Measurements from ENCODE around the gene FOXP2. TPM values are rescaled to one million over a fixed set of nuclear protein-coding genes. Genes with fewer than 3 reads are reported as not detected.

FOXP2 gene
- total and polyA plus RNA-seq, 2 donors (not counting 3 experiments of a cell fraction or from before 2014, with no cell fraction given): 0.37 to 2.7 TPM

DNA sequence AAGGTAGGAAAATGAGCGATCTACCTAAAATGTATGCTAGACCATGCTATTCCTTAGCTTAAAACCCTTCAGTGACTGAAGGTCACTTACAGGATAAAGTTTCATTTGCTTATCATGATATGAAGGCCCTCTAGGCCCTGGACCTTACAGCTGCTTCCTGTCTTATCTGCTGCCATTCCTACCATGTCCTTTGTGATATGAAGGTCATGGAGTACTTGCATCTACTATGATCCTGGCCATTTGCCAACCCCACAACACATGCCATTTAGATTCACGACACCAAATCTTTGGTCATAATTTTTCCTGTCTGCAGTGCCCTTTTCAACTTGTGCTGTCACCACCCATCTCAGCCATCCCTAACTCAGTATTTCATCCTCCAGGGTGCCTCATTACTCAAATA lies 325.5 kb downstream of the FOXP2 start:
- Histone ChIP-seq H2AFZ (ENCODE audit: low read depth, low read length) (no peak overlapping the region), H4K20me1 (replicated peaks; ENCODE audit: control insufficient read depth, extremely low read depth, insufficient read depth, low read length) (no peaks in the 10 kb centered on the region), H3K27ac (ENCODE audit: insufficient read depth, low read depth, low read length) (no peak overlapping the region), H3K36me3 (ENCODE audit: control insufficient read depth in 2 of 2, extremely low read depth in 1 of 2, insufficient read depth in 2 of 2, low read length in 2 of 2) (no peaks in the 10 kb centered on the region), H3K27me3 (ENCODE audit: control insufficient read depth in 2 of 2, insufficient read depth in 2 of 2, low read length in 2 of 2) (no peaks in the 10 kb centered on the region), H3K79me2 (ENCODE audit: control insufficient read depth, insufficient read depth, low read length) (no peaks in the 10 kb centered on the region), H3K9me3 (replicated peaks; ENCODE audit: control insufficient read depth, insufficient read depth, low read length) (no peaks in the 10 kb centered on the region), H3K4me1 (ENCODE audit: control insufficient read depth, extremely low read depth, insufficient read depth, low read length) (no peaks in the 10 kb centered on the region), H3K9ac (replicated peaks; ENCODE audit: extremely low read depth, insufficient read depth, low read length) (no peak overlapping the region), H3K4me2 (ENCODE audit: insufficient read depth, low read length) (no peak overlapping the region), H3K9me1 (replicated peaks; ENCODE audit: control insufficient read depth, extremely low read depth, insufficient read depth, low read length) (no peaks in the 10 kb centered on the region), H3K4me3 (replicated peaks in 1 of 3; ENCODE audit: insufficient read depth in 1 of 3, low read depth in 1 of 3, low read length in 3 of 3) (no peak overlapping the region)
- FAIRE-seq: no peak
- ChIA-PET POLR2A (no interaction called here), CTCF (no interaction called here)
- TF ChIP-seq JUN (IDR thresholded peaks at IDR 0.05; ENCODE audit: borderline replicate concordance, insufficient read depth, insufficient read length, low read depth): no peak
- TF ChIP-seq, protein P1, sequence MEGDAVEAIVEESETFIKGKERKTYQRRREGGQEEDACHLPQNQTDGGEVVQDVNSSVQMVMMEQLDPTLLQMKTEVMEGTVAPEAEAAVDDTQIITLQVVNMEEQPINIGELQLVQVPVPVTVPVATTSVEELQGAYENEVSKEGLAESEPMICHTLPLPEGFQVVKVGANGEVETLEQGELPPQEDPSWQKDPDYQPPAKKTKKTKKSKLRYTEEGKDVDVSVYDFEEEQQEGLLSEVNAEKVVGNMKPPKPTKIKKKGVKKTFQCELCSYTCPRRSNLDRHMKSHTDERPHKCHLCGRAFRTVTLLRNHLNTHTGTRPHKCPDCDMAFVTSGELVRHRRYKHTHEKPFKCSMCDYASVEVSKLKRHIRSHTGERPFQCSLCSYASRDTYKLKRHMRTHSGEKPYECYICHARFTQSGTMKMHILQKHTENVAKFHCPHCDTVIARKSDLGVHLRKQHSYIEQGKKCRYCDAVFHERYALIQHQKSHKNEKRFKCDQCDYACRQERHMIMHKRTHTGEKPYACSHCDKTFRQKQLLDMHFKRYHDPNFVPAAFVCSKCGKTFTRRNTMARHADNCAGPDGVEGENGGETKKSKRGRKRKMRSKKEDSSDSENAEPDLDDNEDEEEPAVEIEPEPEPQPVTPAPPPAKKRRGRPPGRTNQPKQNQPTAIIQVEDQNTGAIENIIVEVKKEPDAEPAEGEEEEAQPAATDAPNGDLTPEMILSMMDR (IDR thresholded peaks at IDR 0.05; ENCODE audit: extremely low read depth in 1 of 2, insufficient read depth in 1 of 2, low read depth in 1 of 2, low read length in 2 of 2): no peak
- no peak for TF ChIP-seq POLR2AphosphoS5 (IDR thresholded peaks at IDR 0.05; ENCODE audit: insufficient read depth, low read depth, low read length)
- no peak for TF ChIP-seq EZH2 (IDR thresholded peaks at IDR 0.05; ENCODE audit: borderline replicate concordance, low read depth, low read length, severe bottlenecking)
- no peak for TF ChIP-seq POLR2A (IDR thresholded peaks at IDR 0.05; ENCODE audit: low read depth, low read length)
- TF ChIP-seq MYC (IDR thresholded peaks at IDR 0.05; ENCODE audit: low read depth, low read length): no peak
- dilution Hi-C loops (cut with MboI; ENCODE audit: extremely low pct_ligation_motif_present, low sequenced_read_pairs): no loop called here
- intact Hi-C loops (cut with micrococcal nuclease): no loop called here
- BruUV-seq (replicated peaks): no TSS peak
- DNase-seq (ENCODE audit: low read depth, low spot score): peak; percentile 3

GRCh38 chr7:114740941-114741340 lies 326.3 kb downstream of the FOXP2 start:
- intact Hi-C loops (cut with micrococcal nuclease): no loop called here
- Histone ChIP-seq H3K9me1 (replicated peaks; ENCODE audit: control insufficient read depth, extremely low read depth, insufficient read depth, low read length) (no peaks in the 10 kb centered on the region), H3K4me3 (replicated peaks in 1 of 3; ENCODE audit: insufficient read depth in 1 of 3, low read depth in 1 of 3, low read length in 3 of 3) (no peak overlapping the region), H3K27ac (ENCODE audit: insufficient read depth, low read depth, low read length) (no peak overlapping the region), H3K4me2 (ENCODE audit: insufficient read depth, low read length) (no peak overlapping the region), H4K20me1 (replicated peaks; ENCODE audit: control insufficient read depth, extremely low read depth, insufficient read depth, low read length) (no peaks in the 10 kb centered on the region), H2AFZ (ENCODE audit: low read depth, low read length) (no peak overlapping the region), H3K4me1 (ENCODE audit: control insufficient read depth, extremely low read depth, insufficient read depth, low read length) (no peaks in the 10 kb centered on the region), H3K27me3 (ENCODE audit: control insufficient read depth in 2 of 2, insufficient read depth in 2 of 2, low read length in 2 of 2) (no peaks in the 10 kb centered on the region), H3K36me3 (ENCODE audit: control insufficient read depth in 2 of 2, extremely low read depth in 1 of 2, insufficient read depth in 2 of 2, low read length in 2 of 2) (no peaks in the 10 kb centered on the region), H3K9ac (replicated peaks; ENCODE audit: extremely low read depth, insufficient read depth, low read length) (no peak overlapping the region), H3K79me2 (ENCODE audit: control insufficient read depth, insufficient read depth, low read length) (no peaks in the 10 kb centered on the region), H3K9me3 (replicated peaks; ENCODE audit: control insufficient read depth, insufficient read depth, low read length) (no peaks in the 10 kb centered on the region)
- FAIRE-seq (no peak), DNase-seq (ENCODE audit: low read depth, low spot score) (no peak)
- no TSS peak for BruUV-seq (replicated peaks)
- dilution Hi-C loops (cut with MboI; ENCODE audit: extremely low pct_ligation_motif_present, low sequenced_read_pairs): no loop called here
- CTCF ChIA-PET: no interaction called here
- TF ChIP-seq MAX (IDR thresholded peaks at IDR 0.05; ENCODE audit: insufficient read depth, insufficient read length) (no peak), MYC (IDR thresholded peaks at IDR 0.05; ENCODE audit: low read depth, low read length) (no peak), POLR2AphosphoS5 (IDR thresholded peaks at IDR 0.05; ENCODE audit: insufficient read depth, low read depth, low read length) (no peak), POLR2A (IDR thresholded peaks at IDR 0.05; ENCODE audit: low read depth, low read length) (no peak), FOS (IDR thresholded peaks at IDR 0.05; ENCODE audit: borderline replicate concordance, insufficient read depth, low read length) (no peak), EZH2 (IDR thresholded peaks at IDR 0.05; ENCODE audit: borderline replicate concordance, low read depth, low read length, severe bottlenecking) (no peak), GATA2 (IDR thresholded peaks at IDR 0.05; ENCODE audit: insufficient read depth, insufficient read length, low read depth, low read length) (no peak), JUN (IDR thresholded peaks at IDR 0.05; ENCODE audit: borderline replicate concordance, insufficient read depth, insufficient read length, low read depth) (no peak)
- TF ChIP-seq, protein P1 (IDR thresholded peaks at IDR 0.05; ENCODE audit: extremely low read depth in 1 of 2, insufficient read depth in 1 of 2, low read depth in 1 of 2, low read length in 2 of 2): no peak
- POLR2A ChIA-PET: no interaction called here

Measured in endothelial cell of umbilical vein (primary cell).